Panc1 (cell line): ENCODE results near the gene PHKG2. TPM values are rescaled to one million over a fixed set of nuclear protein-coding genes. Genes with fewer than 3 reads are reported as not detected.

Experiments
- ATAC-seq: fragments of 200-7000 bp; cut with Tn5 transposase; 2 replicates; pipeline ENCODE4 v1.9.1; 2020; ENCODE audit warnings: mild to moderate bottlenecking, moderate library complexity
- BruUV-seq: library from RNA; stranded (reverse); fragments of 400-500 nt; replicated peaks from 2 replicates; lab custom pipeline; 2021; lab: Mats Ljungman, UMichigan
- CTCF ChIA-PET: fragments of 300-600 bp; sonication (Branson Sonifier 250); formaldehyde crosslinking; loops from one replicate; lab custom pipeline; 2022; ENCODE audit warnings: antibody characterized with exemption; lab: Charles Lee
- POLR2A ChIA-PET: fragments of 300-600 bp; sonication (Branson Sonifier 250); formaldehyde crosslinking; loops from one replicate; lab custom pipeline; 2022; ENCODE audit warnings: antibody characterized with exemption; lab: Charles Lee
- DNase-seq: peaks from one replicate; pipeline ENCODE4 v3.0.0-alpha.2; 2010; ENCODE audit warnings: low read depth, low spot score
- H3K27ac ChIP-seq: 2 replicates; pipeline ENCODE4 v1.5.1; 2011; ENCODE audit warnings: mild to moderate bottlenecking, low read length, inconsistent platforms
- H3K27me3 ChIP-seq: fragments of 200-500 bp; sonication (Bioruptor generic); 2 replicates; pipeline ENCODE4 v1.6.0; 2014; ENCODE audit warnings: low read length, inconsistent platforms; ENCODE audit not compliant: control insufficient read depth, insufficient read depth
- H3K36me3 ChIP-seq: fragments of 200-500 bp; sonication (Bioruptor generic); 2 replicates; pipeline ENCODE4 v1.5.1; 2014; ENCODE audit warnings: inconsistent platforms, mild to moderate bottlenecking, low read length, moderate library complexity; ENCODE audit not compliant: control insufficient read depth, insufficient read depth
- H3K4me1 ChIP-seq: 2 replicates; pipeline ENCODE4 v1.5.1; 2011; ENCODE audit warnings: inconsistent platforms, mild to moderate bottlenecking, low read length, moderate library complexity; ENCODE audit not compliant: control insufficient read depth, insufficient read depth
- H3K4me3 ChIP-seq, 2 experiments: 2 replicates each; pipeline ENCODE4 v1.5.1; 2011 to 2012; ENCODE audit warnings: low read depth in 2 of 2, low read length in 2 of 2, mild to moderate bottlenecking in 2 of 2, inconsistent platforms in 1 of 2, moderate library complexity in 1 of 2
- H3K9me3 ChIP-seq: fragments of 200-500 bp; sonication (Bioruptor generic); 2 replicates; pipeline ENCODE4 v1.5.1; 2014; ENCODE audit warnings: low read depth, mild to moderate bottlenecking, inconsistent platforms, low read length, moderate library complexity; ENCODE audit not compliant: control insufficient read depth, insufficient read depth
- CTCF ChIP-seq: fragments of 450-650 bp; IDR thresholded peaks from 2 replicates; pipeline ENCODE4 v1.5.1; 2017; ENCODE audit warnings: mild to moderate bottlenecking
- POLR2AphosphoS5 ChIP-seq: IDR thresholded peaks from 2 replicates; pipeline ENCODE4 v1.6.1; 2012; ENCODE audit warnings: mild to moderate bottlenecking, low read depth, low read length, moderate library complexity
- REST ChIP-seq, 2 experiments: IDR thresholded peaks; 2 replicates each; pipeline ENCODE4 v1.6.1; 2011 to 2012; ENCODE audit warnings: low read depth in 2 of 2, control low read depth in 1 of 2, low read length in 1 of 2, mild to moderate bottlenecking in 1 of 2, moderate library complexity in 1 of 2; ENCODE audit not compliant: insufficient read depth in 1 of 2
- SIN3A ChIP-seq: IDR thresholded peaks from 2 replicates; pipeline ENCODE4 v1.6.1; 2012; ENCODE audit warnings: low read depth, mild to moderate bottlenecking, low read length, moderate library complexity, borderline replicate concordance; ENCODE audit not compliant: insufficient read depth
- TCF7L2 ChIP-seq: IDR thresholded peaks from 2 replicates; pipeline ENCODE4 v1.6.1; 2011; ENCODE audit warnings: mild to moderate bottlenecking, low read depth, low read length, inconsistent platforms
- in situ Hi-C: cut with HindIII; loops from 2 replicates; pipeline ENCODE4 v1.10.0; 2016; ENCODE audit warnings: low sequenced_read_pairs, low pct_unique_long_range_greater_than_20kb
- intact Hi-C: fragments of 100-400 bp; cut with micrococcal nuclease; formaldehyde crosslinking; loops from one replicate; pipeline ENCODE4 v1.10.0; 2022; ENCODE audit not compliant: unreplicated experiment
- total RNA-seq: library from RNA; stranded (reverse); gene quantifications from one replicate; pipeline ENCODE4 v1.2.1, GENCODE V29; 2021; ENCODE audit not compliant: unreplicated experiment

The PHKG2 gene
- total RNA-seq, 1 experiment from 2014 or later, result 43.1 TPM

- TF ChIP-seq CTCF (no peak), POLR2AphosphoS5 (no peak), REST (IDR thresholded peaks at IDR 0.05; ENCODE audit: insufficient read depth in 1 of 2, low read depth in 2 of 2, low read length in 1 of 2) (no peak), SIN3A (no peak), TCF7L2 (no peak)
- no TSS peak for BruUV-seq
- Histone ChIP-seq H3K36me3 (no peaks in the 10 kb centered on the region), H3K9me3 (no peaks in the 10 kb centered on the region), H3K4me1 (peaks cover 17% of the 10 kb centered on the region), H3K27me3 (no peaks in the 10 kb centered on the region), H3K27ac (peak overlapping the region; percentile 98), H3K4me3 (peak overlapping the region; percentile 68 to 94)
- ATAC-seq (no peak), DNase-seq (no peak)
- in situ Hi-C loops (no loop called here), intact Hi-C loops (no loop called here)
- ChIA-PET CTCF (no interaction called here), POLR2A (no interaction called here)
Measured at GRCh38 chr16:30775131-30775391, 26.8 kb downstream of the PHKG2 start.

GRCh38 chr16:30775392-30776188 is 27.4 kb downstream of the PHKG2 start:
- H3K27me3 ChIP-seq, result no peaks in the 10 kb centered on the region
- peak overlapping the region; percentile 68 to 94 for H3K4me3 ChIP-seq
- in situ Hi-C loops, result no loop called here
- no peaks in the 10 kb centered on the region for H3K9me3 ChIP-seq
- peak; percentile 63 for DNase-seq
- no peaks in the 10 kb centered on the region for H3K36me3 ChIP-seq
- H3K4me1 ChIP-seq, result peaks cover 17% of the 10 kb centered on the region
- intact Hi-C loops, result no loop called here
- peak overlapping the region; percentile 98 for H3K27ac ChIP-seq
- ChIA-PET POLR2A (no interaction called here), CTCF (interaction anchor here (0.6 kb wide), 1 partner anchor 360 kb away, joined by 3 read pairs; the partner anchor contains the start of gene PRSS8)
- ATAC-seq, result peak; percentile 89
- TF ChIP-seq REST (IDR thresholded peaks at IDR 0.05; ENCODE audit: insufficient read depth in 1 of 2, low read depth in 2 of 2, low read length in 1 of 2), result no peak
- 0 out of 2 replicates have a peak, but pooled peaks have one; percentile 17 for TF ChIP-seq SIN3A
- TF ChIP-seq POLR2AphosphoS5, result peak; percentile 89
- BruUV-seq, result no TSS peak
